ENCODE data around the gene SIRT3.

GRCh38 chr11:209275-210121 is 26.6 kb downstream of the SIRT3 start:
- TF ChIP-seq, protein P1, sequence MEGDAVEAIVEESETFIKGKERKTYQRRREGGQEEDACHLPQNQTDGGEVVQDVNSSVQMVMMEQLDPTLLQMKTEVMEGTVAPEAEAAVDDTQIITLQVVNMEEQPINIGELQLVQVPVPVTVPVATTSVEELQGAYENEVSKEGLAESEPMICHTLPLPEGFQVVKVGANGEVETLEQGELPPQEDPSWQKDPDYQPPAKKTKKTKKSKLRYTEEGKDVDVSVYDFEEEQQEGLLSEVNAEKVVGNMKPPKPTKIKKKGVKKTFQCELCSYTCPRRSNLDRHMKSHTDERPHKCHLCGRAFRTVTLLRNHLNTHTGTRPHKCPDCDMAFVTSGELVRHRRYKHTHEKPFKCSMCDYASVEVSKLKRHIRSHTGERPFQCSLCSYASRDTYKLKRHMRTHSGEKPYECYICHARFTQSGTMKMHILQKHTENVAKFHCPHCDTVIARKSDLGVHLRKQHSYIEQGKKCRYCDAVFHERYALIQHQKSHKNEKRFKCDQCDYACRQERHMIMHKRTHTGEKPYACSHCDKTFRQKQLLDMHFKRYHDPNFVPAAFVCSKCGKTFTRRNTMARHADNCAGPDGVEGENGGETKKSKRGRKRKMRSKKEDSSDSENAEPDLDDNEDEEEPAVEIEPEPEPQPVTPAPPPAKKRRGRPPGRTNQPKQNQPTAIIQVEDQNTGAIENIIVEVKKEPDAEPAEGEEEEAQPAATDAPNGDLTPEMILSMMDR (IDR thresholded peaks at IDR 0.05) = no peak
- TF ChIP-seq EZH2 (IDR thresholded peaks at IDR 0.05) = no peak
- TF ChIP-seq EZH2phosphoT487 (IDR thresholded peaks at IDR 0.05) = no peak

All from neural progenitor cell (in vitro differentiated cells).